GM03348 (cell line): ENCODE data around the gene PRKD1.
A peak's percentile ranks its signal among the peaks of the same experiment; 100 is the strongest.
"Not testable (repeated sequence)": the region's sequence is repeated elsewhere in the genome, so short reads cannot be mapped to it uniquely, and the experiment has no call there.

Source experiments
- DNase-seq: peaks from one replicate; pipeline ENCODE4 v3.0.0; 2012; ENCODE audit warnings: low spot score

The PRKD1 gene

DNA sequence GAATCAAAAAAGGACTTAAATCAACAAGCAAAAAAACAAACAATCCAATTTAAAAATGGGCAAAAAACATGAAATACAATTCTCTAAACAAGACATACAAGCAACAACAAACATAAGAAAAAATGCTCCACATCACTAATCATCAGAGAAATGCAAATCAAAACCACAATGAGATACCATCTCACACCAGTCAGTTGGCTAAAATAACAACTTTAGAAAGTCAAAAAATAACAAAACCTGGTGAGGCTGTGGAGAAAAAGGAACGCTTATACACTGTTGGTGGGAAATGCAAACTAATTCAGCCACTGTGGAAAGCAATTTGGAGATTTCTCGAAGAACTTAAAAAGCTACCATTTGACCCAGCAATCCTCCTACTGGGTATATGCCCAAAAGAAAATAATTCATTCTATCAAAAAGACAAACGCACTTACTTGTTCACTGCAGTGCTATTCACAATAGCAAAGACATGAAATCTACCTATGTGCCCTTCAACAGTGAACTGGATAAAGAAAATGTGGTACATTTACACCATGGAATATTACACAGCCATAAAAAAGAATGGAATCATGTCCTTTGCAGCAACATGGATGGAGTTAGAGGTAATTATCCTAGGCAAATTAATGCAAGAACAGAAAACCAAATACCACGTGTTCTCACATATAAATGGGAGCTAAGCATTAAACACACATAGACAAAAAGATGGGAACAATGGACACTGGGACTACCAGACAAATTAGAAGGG is 26.9 kb downstream of the PRKD1 start:
- no peak for DNase-seq

DNA sequence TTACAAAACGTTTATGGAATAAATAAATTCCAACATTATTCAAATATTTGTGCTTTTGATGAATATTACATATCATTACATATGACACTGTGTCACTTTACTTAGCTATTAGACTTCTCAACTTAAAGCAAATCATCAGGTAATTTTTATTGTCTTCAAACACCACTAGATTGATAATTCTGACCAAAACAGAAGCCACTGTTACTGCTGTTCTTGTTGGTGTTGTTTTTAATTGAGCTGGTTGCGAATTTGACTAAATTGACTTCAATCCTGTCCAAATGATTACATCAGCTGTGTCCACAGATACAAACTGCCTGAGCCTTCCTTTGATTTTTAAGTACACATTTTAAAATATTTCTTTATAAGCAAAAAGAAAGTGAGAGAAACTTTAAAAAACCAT is 29.2 kb downstream of the PRKD1 start:
- DNase-seq = no peak

DNA sequence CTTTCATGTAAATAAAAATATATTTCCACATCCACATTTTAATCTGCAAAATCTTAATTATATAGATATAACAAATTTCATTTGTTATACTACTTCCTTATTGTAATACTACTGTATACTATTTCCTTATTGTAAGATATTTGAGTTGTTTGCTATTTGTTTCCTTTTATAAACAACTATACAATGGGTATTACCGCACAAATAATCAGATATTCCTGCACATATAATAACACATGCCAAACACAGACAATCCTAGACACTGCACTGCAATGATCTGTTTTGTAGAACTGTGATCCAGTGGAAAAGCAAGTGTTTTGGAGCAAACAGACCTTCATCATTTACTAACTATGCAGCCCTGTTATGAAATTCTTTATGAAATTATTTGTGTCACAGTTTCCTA is 30.5 kb downstream of the PRKD1 start:
- DNase-seq = no peak

DNA sequence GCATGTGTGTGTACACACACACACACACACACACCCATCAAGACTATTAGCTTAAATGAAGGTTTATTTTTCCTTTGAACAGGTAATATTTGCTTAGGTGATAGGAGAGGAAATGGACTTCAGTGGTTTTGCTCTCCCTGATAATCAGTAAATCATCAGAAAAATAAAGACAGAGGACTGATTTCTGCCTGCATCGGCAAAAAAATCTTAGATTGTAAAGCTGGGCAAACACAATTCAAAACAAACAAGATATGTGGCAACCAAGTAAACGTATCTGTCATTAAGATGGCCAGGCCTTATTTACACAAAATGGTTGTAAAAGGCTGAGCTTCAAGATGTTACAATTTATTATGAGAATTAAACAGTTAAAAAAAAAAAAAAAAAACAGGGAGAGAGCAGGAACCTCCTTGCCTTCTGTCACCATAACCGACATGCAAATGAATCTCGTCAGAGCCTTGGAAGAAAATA is 31.3 kb downstream of the PRKD1 start:
- DNase-seq = no peak

DNA sequence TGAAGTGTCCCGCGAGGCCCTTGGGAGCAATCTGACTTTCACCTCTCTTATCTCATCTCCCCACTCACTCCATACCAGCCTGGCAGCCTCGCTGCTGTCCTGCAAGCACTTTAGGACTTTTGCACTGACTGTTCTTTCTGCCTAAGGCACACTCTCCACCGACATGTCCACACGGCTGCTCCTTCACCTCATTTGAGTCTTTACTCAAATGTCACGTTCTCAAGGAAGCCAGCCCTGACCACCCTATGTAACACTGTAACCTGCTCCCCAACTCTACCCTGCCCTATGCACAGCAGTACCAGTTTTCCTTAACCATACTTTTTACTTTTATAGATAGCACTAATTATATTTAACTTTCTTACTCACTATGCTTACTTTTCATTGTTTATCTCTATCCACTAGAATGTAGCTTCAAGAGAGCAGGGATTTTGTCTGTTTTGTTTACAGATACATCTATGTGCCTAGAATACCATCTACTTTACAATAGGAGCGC is 32.0 kb downstream of the PRKD1 start:
- no peak for DNase-seq

DNA sequence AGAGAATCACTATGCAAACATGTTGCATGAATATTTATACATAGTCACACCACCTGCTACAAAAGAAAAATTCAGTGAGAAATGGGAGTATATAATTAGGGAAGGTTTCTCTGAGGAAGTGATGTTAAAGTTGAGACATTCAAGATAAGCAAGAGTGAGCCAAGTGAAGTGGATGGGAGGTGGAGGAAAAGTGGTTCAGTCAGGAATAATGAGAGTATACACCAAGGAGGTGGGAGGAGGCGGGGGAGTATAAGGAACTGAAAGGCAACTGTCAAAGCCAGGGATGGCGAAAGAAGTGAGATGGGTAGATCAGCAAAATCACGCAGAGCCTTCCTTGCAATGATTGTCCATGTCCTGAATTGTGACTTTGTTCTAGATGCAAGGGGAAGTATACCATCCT is 33.7 kb downstream of the PRKD1 start:
- DNase-seq = no peak

DNA sequence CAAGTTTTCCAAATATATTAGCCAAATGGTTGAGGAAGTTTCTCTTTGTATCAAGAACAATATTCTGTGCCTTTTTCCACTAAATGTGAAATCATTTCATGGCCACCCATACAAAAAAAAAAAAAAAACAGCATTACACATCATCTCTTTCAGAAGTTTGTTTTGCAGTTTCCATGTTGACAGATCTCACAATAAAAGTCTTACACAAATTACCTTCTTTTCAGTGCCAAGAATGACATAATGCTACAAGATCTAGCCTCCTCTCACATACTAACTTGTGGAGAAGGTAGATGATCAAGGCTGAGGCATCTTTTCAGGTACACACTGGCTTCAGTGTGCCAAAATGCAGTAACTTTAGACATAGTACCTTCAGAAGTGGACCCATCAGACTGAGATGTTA is 35.3 kb downstream of the PRKD1 start:
- DNase-seq = no peak

DNA sequence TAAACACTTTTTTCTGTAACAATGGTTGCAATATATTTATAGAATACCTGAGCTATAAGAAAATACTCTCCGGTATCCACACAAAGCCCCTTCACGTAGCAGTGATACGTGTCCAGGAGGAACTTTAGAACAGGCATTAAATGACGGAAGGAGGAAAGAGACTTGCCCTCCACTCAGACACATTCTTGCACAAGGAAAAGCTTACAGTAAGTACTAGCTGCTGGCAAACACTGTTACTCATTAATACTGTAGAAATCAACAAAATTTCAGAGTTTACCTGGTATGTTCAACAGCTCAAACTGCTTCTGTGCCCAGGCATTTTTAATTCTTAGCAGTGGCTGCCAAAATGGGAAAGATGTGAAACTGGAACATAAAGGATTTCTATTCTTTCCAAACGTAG is 41.7 kb downstream of the PRKD1 start:
- no peak for DNase-seq

DNA sequence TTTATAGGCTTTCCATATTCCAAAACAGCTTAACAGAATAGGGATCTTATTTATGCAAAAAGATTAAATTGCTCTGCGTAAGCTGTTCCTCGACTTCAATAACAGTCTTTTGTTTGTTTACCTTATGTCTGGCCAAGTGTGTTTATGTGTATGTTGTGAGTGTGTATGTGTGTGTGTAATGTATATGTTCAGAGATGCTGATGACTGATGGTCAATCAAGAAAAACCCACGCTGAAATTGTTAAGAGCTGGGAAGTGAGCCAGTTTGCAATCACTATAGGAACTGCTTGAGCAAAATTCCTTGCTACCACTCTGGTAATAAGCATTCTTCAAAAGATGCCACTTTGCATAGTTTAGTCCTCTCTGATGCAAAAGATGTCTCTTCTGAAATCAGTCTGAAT is 59.6 kb downstream of the PRKD1 start:
- peak; percentile 8 for DNase-seq

DNA sequence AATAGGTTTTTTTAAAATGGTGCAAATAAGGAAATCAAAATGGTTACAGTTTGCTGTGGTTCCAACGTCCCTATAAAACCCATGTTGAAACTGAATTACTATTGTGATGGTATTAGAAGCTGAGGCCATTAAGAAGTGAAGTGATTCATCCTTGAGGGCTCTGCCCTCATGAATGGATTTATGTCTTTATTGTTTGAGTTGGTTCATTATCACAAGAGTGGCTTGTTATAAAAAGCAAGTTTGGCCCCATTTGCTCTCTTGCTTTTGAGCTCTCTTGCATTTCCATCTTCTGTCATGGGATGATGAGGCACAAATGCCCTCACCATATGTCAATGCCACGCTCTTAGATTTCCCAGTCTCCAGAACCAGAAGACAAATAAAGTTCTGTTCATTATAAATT is 62.3 kb downstream of the PRKD1 start:
- no peak for DNase-seq

DNA sequence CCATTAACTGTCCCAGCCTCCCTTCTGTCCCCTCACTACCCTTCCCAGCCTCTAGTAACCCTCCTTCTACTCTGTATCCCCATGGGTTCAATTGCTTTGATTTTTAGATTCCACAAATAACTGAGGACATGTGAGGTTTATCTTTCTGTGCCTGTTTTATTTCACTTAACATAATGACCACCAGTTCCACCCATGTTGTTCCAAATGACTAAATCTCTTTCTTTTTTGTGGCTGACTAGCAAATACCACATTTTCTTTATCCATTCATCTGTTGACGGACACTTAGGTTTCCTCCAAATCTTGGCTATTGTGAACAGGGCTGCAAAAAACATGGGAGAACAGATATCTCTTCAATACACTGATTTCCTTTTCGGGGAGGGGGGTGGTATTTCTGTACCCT is 65.7 kb downstream of the PRKD1 start:
- DNase-seq = no peak

DNA sequence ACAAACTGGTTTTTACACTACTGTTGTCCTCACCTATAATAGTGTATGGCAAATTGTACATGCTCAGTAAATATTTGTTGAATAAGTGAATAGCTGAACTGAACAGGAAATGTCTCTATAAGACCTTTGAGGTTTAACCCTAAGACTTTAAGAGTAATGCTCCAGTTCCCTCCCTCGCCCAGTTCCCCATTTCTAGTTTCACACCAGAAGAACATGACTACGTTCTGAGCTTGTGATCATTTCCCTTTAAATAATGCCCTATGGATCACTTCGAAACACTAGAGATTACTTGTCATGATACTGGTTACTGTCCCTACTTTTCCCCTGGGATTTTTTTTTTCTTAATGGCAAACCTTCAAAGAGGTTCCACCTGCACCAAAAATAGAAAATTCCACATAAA is 69.3 kb downstream of the PRKD1 start:
- DNase-seq = no peak

DNA sequence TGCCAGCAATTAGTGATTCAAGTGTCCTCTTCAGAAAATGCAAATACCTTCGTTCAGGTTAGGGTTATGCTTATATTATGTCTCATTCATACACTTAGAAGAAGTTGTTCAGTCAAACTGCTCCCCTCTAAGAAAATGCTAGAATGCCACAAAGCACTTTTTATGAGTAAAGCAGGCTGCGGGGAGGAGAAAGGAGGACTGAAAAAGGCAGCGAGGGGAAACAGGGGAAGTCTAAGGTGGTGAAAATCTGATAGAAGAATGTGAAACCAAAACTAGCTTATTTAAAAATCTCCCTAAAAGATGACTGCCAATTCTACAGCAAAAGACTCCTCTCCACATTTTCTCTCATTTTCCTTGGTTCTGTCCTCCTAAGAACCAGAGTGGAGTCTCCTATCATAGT is 70.1 kb downstream of the PRKD1 start:
- no peak for DNase-seq

DNA sequence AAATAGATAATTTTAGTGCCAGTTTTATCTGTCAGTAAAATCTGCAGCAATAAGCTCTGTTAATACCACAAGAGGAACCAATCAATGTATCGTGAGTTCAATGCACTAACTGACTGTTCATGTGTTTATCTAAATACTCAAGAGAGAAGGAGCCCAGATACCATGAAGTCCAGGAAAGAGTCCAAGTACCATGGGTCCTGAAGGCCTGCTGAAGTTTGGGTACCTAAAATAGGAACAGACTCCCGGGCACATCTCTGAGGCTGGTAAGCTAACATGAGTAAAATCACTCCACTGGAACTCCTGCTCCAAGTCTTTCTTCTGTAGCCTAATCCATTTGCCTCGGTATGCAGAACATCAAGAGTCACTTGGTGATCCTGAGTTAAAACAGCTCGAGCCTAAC is 71.1 kb downstream of the PRKD1 start:
- no peak for DNase-seq

DNA sequence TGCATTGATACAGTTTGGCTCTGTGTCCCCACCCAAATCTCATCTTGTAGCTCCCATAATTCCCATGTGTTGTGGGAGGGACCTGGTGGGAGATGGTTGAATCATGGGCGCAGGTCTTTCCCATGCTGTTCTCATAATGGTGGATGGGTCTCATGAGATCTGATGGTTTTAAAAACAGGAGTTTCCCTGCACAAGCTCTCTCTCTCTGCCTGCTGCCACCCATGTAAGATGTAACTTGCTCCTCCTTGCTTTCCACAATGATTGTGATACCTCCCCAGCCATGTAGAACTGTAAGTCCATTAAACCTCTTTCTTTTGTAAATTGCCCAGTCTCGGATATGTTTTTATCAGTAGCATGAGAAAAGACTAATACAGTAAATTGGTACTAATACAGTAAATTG is 74.0 kb downstream of the PRKD1 start:
- not testable (repeated sequence) for DNase-seq

DNA sequence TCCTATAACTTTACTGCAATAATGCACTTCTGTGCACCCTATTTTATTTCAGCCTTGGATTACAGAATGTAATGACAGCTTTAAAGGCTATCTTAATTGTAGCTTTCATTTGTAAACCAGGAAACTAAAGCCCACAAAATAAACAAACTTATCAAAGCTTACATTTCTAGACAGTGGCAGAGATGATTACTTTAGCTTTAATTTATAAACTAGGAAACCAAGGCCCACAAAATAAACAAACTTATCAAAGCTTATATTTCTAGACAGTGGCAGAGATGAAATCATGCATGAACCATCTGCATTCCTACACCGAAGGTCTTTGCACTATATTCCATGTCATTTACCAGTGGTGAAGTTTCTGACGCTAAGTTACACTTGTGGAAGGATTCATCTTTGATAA is 74.4 kb downstream of the PRKD1 start:
- DNase-seq = no peak

DNA sequence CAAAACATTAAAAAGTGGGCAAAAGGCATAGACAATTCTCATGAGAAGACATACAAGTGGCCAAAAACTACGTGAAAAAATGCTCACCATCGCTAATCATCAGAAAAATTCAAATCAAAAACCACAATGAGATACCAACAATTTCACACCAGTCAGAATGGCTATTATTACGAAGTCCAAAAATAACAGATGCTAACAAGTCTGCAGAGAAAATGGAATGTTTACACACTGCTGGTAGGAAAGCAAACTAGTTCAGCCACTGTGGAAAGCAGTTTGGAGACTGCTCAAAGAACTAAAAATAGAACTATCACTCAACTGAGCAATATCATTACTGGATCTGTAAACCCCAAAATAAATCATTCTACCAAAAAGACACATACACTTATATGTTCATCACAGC is 76.2 kb downstream of the PRKD1 start:
- no peak for DNase-seq

DNA sequence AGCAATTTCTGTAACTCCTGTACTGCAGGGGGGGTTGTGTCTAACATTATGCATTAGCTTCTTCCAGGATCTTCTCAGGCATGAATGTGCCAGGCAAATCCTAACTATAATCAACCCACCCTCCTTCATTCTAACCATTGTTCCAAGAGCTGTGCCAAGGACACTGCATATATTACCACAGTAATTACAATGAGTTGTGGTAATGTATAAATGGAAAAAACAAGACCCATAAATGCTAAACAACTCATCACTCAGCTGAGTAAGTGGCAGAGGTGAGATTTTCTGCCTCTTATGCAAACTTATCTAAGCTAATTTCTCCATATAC is 80.6 kb downstream of the PRKD1 start:
- no peak for DNase-seq

DNA sequence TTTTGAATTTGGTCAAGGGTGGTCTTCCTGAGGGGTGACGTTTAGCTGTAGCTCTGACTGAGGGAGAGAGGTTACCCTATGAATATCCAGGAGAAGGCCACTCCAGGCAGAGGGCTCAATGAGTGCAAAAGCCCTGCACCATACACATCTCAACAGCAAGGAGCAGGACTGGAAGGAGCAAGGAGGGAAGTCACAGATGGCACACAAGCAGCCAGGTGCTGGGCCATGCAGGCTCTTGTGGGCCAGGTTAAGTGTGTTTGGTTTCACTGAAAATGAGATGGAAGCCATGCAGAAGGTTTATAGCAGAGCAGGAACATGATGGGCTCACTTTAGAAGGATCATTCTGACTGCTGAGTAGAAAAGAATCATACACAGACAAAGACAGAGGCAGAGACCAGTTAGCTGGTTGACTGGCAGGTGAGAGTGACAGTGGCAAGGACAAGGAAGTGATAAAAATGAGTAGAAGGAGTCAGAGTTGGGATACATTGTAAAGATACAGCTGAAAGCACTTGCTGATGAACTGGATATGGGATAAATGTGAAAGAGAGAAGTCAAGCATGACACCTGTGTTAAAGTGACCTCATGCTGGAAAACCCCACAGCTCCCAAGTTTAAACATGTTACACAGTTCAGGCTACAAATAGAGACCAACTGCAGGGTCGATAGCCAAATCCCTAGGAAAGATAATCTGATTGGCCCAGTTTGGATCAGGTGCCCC is 81.2 kb downstream of the PRKD1 start:
- no peak for DNase-seq

DNA sequence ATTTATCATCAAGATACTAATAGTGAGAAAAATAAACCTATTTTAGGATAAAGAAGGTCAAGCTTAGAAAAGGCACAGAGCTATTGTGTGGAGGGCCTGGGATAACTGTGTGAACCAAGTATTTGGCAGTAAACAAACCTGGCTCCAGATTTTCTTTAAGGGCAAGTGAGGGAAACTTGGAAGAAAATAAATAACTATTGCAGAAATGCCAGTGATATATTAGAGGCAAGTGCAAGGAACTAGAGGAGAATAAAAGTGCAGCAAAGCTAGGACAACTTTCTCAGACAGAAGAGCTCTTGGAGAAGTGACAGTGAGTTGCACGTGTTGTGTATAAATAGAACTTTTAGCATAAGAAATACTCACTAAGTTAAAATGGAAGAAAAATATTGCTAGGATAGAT is 83.7 kb downstream of the PRKD1 start:
- DNase-seq = no peak

DNA sequence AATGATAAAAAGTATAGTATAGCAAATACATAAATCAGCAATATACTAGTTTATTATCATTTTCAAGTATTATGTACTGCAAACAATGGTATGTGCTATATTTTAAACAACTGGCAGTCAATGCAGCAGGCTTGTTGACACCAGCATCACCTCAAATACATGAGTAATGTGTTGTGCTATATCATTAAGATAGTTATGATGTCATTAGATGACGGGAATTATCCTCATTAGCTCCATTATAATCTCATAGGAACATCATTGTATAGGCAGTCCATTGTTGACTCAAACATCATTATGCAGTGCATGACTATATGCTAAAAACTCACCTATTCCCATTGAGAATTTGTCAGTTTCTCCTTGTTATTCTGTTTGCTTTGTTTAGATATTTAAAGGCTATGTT is 85.4 kb downstream of the PRKD1 start:
- DNase-seq = no peak

DNA sequence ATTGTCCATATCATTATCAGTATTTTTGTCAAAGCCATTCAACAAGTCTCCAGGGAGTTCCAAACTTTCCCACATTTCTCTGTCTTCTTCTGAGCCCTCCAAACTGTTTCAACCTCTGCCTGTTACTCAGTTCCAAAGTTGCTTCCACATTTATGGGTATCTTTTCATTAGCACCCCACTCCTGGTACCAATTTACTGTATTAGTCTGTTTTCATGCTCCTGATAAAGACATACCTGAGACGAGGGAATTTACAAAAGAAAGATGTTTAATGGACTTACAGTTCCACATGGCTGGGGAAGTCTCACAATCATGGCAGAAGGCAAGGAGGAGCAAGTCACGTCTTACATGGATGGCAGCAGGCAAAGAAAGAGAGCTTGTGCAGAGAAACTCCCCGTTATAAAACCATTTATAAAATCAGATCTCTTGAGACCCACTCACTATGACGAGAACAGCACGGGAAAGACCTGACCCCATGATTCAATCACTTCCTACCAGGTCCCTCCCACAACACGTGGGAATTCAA is 87.2 kb downstream of the PRKD1 start:
- DNase-seq = not testable (repeated sequence)

DNA sequence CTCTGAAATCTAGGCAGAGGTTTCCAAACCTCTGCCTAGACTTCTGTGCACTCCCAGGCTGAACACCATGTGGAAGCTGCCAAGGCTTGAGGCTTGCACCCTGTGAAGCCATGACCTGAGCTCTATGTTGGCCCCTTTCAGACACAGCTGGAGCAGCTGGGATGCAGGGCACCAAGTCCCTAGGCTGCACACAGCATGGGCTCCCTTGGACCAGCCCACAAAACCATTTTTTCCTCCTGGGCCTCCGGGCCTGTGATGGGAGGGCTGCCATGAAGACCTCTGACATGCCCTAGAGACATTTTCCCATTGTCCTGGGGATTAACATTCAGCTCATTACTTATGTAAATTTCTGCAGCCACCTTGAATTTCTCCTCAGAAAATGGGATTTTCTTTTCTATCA is 88.0 kb downstream of the PRKD1 start:
- not testable (repeated sequence) for DNase-seq

DNA sequence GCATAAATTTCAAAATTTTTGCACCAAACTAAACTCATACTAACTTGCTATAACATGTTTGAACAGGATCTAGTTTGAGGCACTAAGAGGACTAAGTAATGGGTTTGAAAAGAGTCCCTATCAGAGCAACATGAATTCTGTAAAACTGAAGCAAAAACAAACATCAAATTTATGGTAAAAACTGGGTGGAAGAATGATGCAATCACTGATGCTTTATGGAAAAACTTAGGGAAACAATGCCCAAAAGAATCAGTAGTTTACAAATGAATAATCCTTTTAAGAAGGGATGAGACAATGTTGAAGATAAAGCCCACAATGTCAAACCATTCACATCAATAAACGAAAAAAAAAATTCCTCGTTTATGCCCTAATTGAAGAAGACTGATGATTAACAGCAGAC is 88.9 kb downstream of the PRKD1 start:
- no peak for DNase-seq
